ENCODE data around the gene PADI4.

The PADI4 gene

GRCh38 chr1:17350083-17350482 lies 42.1 kb downstream of the PADI4 start:
- no peak for DNase-seq (ENCODE audit: low read depth)

- DNase-seq (ENCODE audit: low read depth), result no peak
These were observed 43.0 kb downstream of the PADI4 start for GRCh38 chr1:17350928-17351446.

- no peak for DNase-seq (ENCODE audit: low read depth)
These were observed 43.8 kb downstream of the PADI4 start for GRCh38 chr1:17351598-17352324.

GRCh38 chr1:17352419-17352909 lies 44.5 kb downstream of the PADI4 start:
- DNase-seq (ENCODE audit: low read depth), result no peak

GRCh38 chr1:17355898-17356297 lies 47.9 kb downstream of the PADI4 start:
- DNase-seq (ENCODE audit: low read depth), result no peak

- DNase-seq (ENCODE audit: low read depth), result no peak
These were observed 48.5 kb downstream of the PADI4 start for GRCh38 chr1:17356387-17357026.

GRCh38 chr1:17358557-17358956 lies 50.6 kb downstream of the PADI4 start:
- DNase-seq (ENCODE audit: low read depth), result no peak

GRCh38 chr1:17359031-17359430 lies 51.0 kb downstream of the PADI4 start:
- no peak for DNase-seq (ENCODE audit: low read depth)

GRCh38 chr1:17359808-17360207 lies 51.8 kb downstream of the PADI4 start:
- no peak for DNase-seq (ENCODE audit: low read depth)

- no peak for DNase-seq (ENCODE audit: low read depth)
These were observed 52.4 kb downstream of the PADI4 start for GRCh38 chr1:17360272-17360956.

- no peak for DNase-seq (ENCODE audit: low read depth)
These were observed 53.7 kb downstream of the PADI4 start for GRCh38 chr1:17361687-17362086.

GRCh38 chr1:17363351-17363750 lies 55.4 kb downstream of the PADI4 start:
- DNase-seq (ENCODE audit: low read depth), result no peak

GRCh38 chr1:17363771-17364170 lies 55.8 kb downstream of the PADI4 start:
- no peak for DNase-seq (ENCODE audit: low read depth)

GRCh38 chr1:17365293-17365692 lies 57.3 kb downstream of the PADI4 start:
- DNase-seq (ENCODE audit: low read depth), result no peak

- peak; percentile 85 for DNase-seq (ENCODE audit: low read depth)
These were observed 61.5 kb downstream of the PADI4 start for GRCh38 chr1:17369466-17369865.

- peak; percentile 22 for DNase-seq (ENCODE audit: low read depth)
These were observed 62.6 kb downstream of the PADI4 start for GRCh38 chr1:17370618-17371017.

- DNase-seq (ENCODE audit: low read depth), result no peak
These were observed 63.9 kb downstream of the PADI4 start, which contains the start of gene PADI6 for GRCh38 chr1:17371896-17372295. Gene PADI6 (plus strand): TSS chr1:17372196. CDS start chr1:17372246, 50 bp downstream.

GRCh38 chr1:17372955-17373354 lies 65.0 kb downstream of the PADI4 start:
- DNase-seq (ENCODE audit: low read depth), result no peak

GRCh38 chr1:17375651-17376050 lies 67.7 kb downstream of the PADI4 start:
- DNase-seq (ENCODE audit: low read depth), result no peak

GRCh38 chr1:17377325-17377953 lies 69.4 kb downstream of the PADI4 start:
- no peak for DNase-seq (ENCODE audit: low read depth)

- DNase-seq (ENCODE audit: low read depth), result no peak
These were observed 73.2 kb downstream of the PADI4 start for GRCh38 chr1:17381161-17381560.

- DNase-seq (ENCODE audit: low read depth), result peak; percentile 25
These were observed 84.3 kb downstream of the PADI4 start for GRCh38 chr1:17392199-17392740.
